ENCODE results near the gene MAP7.

DNA sequence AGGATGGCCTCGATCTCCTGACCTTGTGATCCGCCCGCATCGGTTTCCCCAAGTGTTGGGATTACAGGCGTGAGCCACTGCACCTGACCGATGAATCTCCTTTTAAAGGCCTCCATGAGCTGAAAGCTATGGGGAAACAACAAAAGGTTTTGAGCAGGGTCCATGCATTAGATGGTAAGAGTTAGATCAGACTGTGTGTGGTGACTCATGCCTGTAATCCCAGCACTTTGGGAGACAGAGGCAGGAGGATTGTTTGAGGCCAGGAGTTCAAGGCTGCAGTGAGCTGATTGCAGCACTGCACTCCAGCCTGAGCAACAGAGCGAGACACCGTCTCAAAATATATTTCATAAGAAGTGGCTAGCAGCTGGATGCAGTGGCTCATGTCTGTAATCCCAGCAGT lies 219.6 kb downstream of the MAP7 start:
- TF ChIP-seq GATA3 (IDR thresholded peaks at IDR 0.05; ENCODE audit: low read depth, low read length) (no peak), GATA2 (IDR thresholded peaks at IDR 0.05; ENCODE audit: low read depth, low read length) (no peak)
